ENCODE results near the gene TCEAL8.

GRCh38 chrX:103210056-103210455 lies 44.9 kb downstream of the TCEAL8 start:
- TF ChIP-seq E2F6 (IDR thresholded peaks at IDR 0.05): no peak
- TF ChIP-seq CTCF (IDR thresholded peaks at IDR 0.05; ENCODE audit: control extremely low read depth in 1 of 3, insufficient read depth in 1 of 3, low read depth in 1 of 3, low read length in 3 of 3): no peak
- no peak for TF ChIP-seq PHF8 (conservative IDR thresholded peaks at IDR 0.05; ENCODE audit: low read depth, low read length)
- no peak for TF ChIP-seq JUND (IDR thresholded peaks at IDR 0.05; ENCODE audit: low read length)
- no peak for TF ChIP-seq EZH2 (IDR thresholded peaks at IDR 0.05; ENCODE audit: low read depth, low read length, severe bottlenecking)
- no peak for TF ChIP-seq POLR2A (IDR thresholded peaks at IDR 0.05; ENCODE audit: control extremely low read depth in 1 of 2, low read depth in 2 of 2, low read length in 2 of 2)
- no peak for TF ChIP-seq MAX (IDR thresholded peaks at IDR 0.05)

Measured in H1 (cell line).